Sigmoid colon (tissue), 4 donors: ENCODE data around the gene MYH10.

ENCODE experiments used
- EP300 ChIP-seq, 4 donors: sonication (generic); formaldehyde crosslinking; IDR thresholded peaks; one replicate each; pipeline ENCODE4 v1.6.1; 2017; ENCODE audit warnings: antibody characterized with exemption in 4 of 4
- POLR2A ChIP-seq, 2 donors: fragments of 450-650 bp; IDR thresholded peaks; one replicate each; pipeline ENCODE4 v1.6.1; 2016; ENCODE audit warnings: antibody characterized with exemption in 2 of 2, mild to moderate bottlenecking in 2 of 2, moderate library complexity in 2 of 2
- POLR2AphosphoS5 ChIP-seq, 4 donors: sonication (generic); formaldehyde crosslinking; IDR thresholded peaks; one replicate each; pipeline ENCODE4 v1.6.1; 2017; ENCODE audit warnings: antibody characterized with exemption in 4 of 4
- TF ChIP-seq, protein P1 (sequence below), 4 experiments: fragments of 450-650 bp in 3 of 4; fragments of 200-600 bp in 1 of 4; IDR thresholded peaks; one replicate each; pipeline ENCODE4 v1.5.1; 2016 to 2019; ENCODE audit warnings: antibody characterized with exemption in 4 of 4, mild to moderate bottlenecking in 3 of 4, moderate library complexity in 2 of 4

DNA sequence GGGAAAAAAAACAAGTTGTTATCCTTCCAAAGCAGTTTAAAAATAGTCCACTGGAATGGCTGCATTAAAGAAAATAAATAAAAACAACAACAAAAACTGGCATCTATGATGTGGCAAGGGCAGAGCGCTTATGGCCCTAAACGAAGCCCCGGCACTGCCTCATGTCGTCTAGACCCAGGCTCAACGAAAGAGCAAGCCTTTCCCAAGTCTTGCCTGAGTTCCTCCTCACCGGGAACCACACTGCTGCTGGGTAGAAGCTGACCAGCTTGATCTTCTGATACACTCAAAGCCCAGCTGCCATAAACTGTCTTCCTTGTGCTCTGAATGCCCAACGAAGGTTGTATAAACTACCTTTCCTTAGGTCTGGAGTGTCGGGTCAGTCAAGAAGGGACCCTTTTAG is 157.9 kb downstream of the MYH10 start:
- TF ChIP-seq, protein P1, sequence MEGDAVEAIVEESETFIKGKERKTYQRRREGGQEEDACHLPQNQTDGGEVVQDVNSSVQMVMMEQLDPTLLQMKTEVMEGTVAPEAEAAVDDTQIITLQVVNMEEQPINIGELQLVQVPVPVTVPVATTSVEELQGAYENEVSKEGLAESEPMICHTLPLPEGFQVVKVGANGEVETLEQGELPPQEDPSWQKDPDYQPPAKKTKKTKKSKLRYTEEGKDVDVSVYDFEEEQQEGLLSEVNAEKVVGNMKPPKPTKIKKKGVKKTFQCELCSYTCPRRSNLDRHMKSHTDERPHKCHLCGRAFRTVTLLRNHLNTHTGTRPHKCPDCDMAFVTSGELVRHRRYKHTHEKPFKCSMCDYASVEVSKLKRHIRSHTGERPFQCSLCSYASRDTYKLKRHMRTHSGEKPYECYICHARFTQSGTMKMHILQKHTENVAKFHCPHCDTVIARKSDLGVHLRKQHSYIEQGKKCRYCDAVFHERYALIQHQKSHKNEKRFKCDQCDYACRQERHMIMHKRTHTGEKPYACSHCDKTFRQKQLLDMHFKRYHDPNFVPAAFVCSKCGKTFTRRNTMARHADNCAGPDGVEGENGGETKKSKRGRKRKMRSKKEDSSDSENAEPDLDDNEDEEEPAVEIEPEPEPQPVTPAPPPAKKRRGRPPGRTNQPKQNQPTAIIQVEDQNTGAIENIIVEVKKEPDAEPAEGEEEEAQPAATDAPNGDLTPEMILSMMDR (IDR thresholded peaks at IDR 0.05), result no peak
- no peak for TF ChIP-seq POLR2A (IDR thresholded peaks at IDR 0.05)
- TF ChIP-seq EP300 (IDR thresholded peaks at IDR 0.05), result no peak
- TF ChIP-seq POLR2AphosphoS5 (IDR thresholded peaks at IDR 0.05), result no peak
